Cardiac muscle cell (in vitro differentiated cells and primary cell): ENCODE measurements around the gene GSG1L. TPM values are rescaled to one million over a fixed set of nuclear protein-coding genes. Genes with fewer than 3 reads are reported as not detected.

Experiments used
- DNase-seq, 2 donors: peaks; one replicate each; pipeline versions ENCODE4 v3.0.0 to v3.0.0-alpha.2; 2010 to 2017; ENCODE audit warnings: low read depth in 1 of 2, low spot score in 1 of 2
- H3K27ac ChIP-seq: fragments of 200-600 bp; sonication (generic); 2 replicates; pipeline ENCODE4 v1.5.1; 2016
- H3K27me3 ChIP-seq: fragments of 200-600 bp; sonication (generic); 2 replicates; pipeline ENCODE4 v1.6.0; 2016; ENCODE audit warnings: control low read depth
- H3K36me3 ChIP-seq: fragments of 200-600 bp; sonication (generic); 2 replicates; pipeline ENCODE4 v1.5.1; 2016; ENCODE audit warnings: control low read depth
- H3K4me1 ChIP-seq: fragments of 200-600 bp; sonication (generic); 2 replicates; pipeline ENCODE4 v1.8.1; 2017; ENCODE audit warnings: low read depth, mild to moderate bottlenecking, mixed run types
- H3K4me3 ChIP-seq: fragments of 200-600 bp; sonication (generic); 2 replicates; pipeline ENCODE4 v1.5.1; 2016; ENCODE audit warnings: mild to moderate bottlenecking
- H3K9me3 ChIP-seq: fragments of 200-600 bp; sonication (generic); 2 replicates; pipeline ENCODE4 v1.5.1; 2017; ENCODE audit warnings: low read depth, mild to moderate bottlenecking, control low read depth
- polyA plus RNA-seq: library from polyadenylated mRNA; unstranded; fragments of >200 nt; fragmentation: Nextera tagmentation; extraction: Ambion mirVana; gene quantifications from 2 replicates; pipeline ENCODE4 v1.2.1, GENCODE V29; 2016
- total RNA-seq: library from RNA; depleted of rRNA; stranded (reverse); fragments of >200 nt; gene quantifications from 2 replicates; pipeline ENCODE4 v1.2.3, GENCODE V29; 2016
- TF ChIP-seq, protein P1 (sequence below): IDR thresholded peaks from 2 replicates; pipeline ENCODE4 v1.5.1; 2012; ENCODE audit warnings: low read depth, mild to moderate bottlenecking, low read length

The GSG1L gene
- total and polyA plus RNA-seq, 2 experiments from 2014 or later = not detected

DNA sequence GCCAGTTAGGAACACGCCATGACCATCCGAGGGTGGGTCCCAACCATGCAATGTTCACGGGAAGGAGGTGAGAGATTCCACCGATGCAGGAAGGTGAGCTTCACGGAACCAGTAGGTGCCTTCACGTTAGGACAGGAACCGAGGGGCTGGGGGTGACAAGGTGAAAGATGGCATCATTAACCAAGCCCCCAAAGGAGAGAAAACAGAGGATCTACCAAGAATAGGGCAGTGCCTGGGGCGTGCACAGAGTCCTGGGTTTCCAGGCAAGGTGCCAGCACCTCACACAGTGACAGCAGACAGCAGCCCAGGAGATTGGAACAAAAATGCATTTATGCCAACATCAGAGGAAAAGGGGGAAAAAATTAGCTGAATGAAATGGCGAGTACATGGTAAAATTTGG, 137.9 kb downstream of the GSG1L start:
- TF ChIP-seq, protein P1, sequence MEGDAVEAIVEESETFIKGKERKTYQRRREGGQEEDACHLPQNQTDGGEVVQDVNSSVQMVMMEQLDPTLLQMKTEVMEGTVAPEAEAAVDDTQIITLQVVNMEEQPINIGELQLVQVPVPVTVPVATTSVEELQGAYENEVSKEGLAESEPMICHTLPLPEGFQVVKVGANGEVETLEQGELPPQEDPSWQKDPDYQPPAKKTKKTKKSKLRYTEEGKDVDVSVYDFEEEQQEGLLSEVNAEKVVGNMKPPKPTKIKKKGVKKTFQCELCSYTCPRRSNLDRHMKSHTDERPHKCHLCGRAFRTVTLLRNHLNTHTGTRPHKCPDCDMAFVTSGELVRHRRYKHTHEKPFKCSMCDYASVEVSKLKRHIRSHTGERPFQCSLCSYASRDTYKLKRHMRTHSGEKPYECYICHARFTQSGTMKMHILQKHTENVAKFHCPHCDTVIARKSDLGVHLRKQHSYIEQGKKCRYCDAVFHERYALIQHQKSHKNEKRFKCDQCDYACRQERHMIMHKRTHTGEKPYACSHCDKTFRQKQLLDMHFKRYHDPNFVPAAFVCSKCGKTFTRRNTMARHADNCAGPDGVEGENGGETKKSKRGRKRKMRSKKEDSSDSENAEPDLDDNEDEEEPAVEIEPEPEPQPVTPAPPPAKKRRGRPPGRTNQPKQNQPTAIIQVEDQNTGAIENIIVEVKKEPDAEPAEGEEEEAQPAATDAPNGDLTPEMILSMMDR = no peak
- no peaks in the 10 kb centered on the region for H3K27me3 ChIP-seq

DNA sequence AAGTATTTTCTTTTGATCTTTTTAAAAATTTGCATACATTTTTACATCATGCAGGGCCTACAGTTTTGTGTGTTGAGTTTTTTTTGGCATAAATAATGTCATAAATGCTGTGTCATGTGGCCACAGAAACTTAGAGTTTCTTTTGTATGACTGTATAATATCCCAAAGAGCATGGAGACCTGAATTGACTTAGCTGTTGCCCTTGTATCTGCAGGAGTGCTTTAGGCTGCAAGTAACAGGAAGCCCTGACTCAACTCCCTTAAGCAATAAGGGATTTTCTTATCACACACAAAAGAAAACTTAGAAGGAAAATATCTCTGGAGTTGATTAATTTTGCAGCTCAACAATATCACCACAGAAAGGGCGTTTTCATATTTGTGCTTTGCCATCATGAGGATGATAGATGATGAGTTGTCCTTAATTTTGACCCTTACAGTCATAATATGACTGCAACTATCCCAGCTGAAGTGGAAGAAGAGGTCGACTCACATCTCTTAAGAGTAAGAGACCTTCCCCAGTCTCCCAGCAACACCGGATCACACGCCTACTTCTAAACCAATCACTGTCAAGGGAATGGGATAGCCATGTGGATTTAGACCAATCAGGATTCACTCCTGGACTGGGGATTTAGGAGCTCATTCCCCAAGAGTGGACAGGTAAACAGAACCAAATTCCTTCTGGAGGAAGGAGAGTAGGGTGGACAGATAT, 138.9 kb downstream of the GSG1L start:
- peak in 1 of 2 donors; percentile 29 for DNase-seq
- Histone ChIP-seq H3K4me3 (no peak overlapping the region), H3K27ac (no peak overlapping the region), H3K4me1 (no peaks in the 10 kb centered on the region), H3K36me3 (no peaks in the 10 kb centered on the region), H3K27me3 (no peaks in the 10 kb centered on the region), H3K9me3 (no peaks in the 10 kb centered on the region)
- TF ChIP-seq, protein P1 = no peak

More for the DNA sequence above, 137.9 kb downstream of the GSG1L start:
- no peaks in the 10 kb centered on the region for H3K9me3 ChIP-seq
- no peak overlapping the region for H3K4me3 ChIP-seq
- H3K4me1 ChIP-seq = no peaks in the 10 kb centered on the region
- no peak overlapping the region for H3K27ac ChIP-seq
- DNase-seq = no peak
- no peaks in the 10 kb centered on the region for H3K36me3 ChIP-seq

DNA sequence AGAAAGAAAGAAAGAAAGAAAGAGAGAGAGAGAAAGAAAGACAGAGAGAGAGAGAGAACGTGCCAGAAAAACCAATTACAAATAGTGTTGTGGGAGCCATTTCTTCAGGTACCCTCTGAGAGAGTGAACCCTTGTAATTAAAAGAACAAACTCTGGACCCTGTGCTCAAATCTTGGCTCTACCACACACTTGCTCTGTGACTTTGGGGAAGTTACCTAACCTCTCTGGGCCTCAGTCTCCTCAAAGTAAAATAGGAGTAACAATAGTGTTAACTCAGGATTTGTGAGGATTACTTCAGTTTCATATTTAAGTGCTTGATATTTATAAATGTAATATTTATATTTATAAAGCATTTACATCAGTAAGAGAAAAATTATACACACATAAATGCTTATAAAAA, 139.8 kb downstream of the GSG1L start:
- no peaks in the 10 kb centered on the region for H3K27me3 ChIP-seq
- H3K27ac ChIP-seq = no peak overlapping the region
- DNase-seq = no peak
- H3K36me3 ChIP-seq = no peaks in the 10 kb centered on the region
- no peaks in the 10 kb centered on the region for H3K4me1 ChIP-seq
- TF ChIP-seq, protein P1 = no peak
- no peak overlapping the region for H3K4me3 ChIP-seq
- H3K9me3 ChIP-seq = no peaks in the 10 kb centered on the region

DNA sequence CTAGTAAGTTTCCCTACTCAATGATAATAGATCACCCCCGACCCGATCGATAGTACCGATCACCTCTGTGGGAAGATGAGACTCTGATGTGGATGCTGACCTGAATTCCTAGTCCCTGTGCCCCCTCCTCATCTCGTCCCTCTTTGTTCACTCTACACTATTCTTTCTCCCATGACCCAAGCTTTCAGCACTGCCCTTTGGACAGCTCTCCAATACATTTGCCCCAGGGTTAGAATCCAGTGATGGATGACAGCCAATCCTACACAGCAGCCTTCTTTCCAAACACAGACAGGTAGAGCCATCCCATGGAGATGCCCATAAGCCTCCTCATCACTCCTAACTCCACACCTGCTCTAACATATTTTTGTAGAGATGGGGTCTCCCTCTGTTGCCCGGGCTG, 141.1 kb downstream of the GSG1L start:
- Histone ChIP-seq H3K36me3 (no peaks in the 10 kb centered on the region), H3K4me3 (no peak overlapping the region), H3K27ac (no peak overlapping the region), H3K9me3 (no peaks in the 10 kb centered on the region), H3K27me3 (no peaks in the 10 kb centered on the region), H3K4me1 (no peaks in the 10 kb centered on the region)
- TF ChIP-seq, protein P1 = no peak
- peak; percentile 3 to 47 for DNase-seq

DNA sequence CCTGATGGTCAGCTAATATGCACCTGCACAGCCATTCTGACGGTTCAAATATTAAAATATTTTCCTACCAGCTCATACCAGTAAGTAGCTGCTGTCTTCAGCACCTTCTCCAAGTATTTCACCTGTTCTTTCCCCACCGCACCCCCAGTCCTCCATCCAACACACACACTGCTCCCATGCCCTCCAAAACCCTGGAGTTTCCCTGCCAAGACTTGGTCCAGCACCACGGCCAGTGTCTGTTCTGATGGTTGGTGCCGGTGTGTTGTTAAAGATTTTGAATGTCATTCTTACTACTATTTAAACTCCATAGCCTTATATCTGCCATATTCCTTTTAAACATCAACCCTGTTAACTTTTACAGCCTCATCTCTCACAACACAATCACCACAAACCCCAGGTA, 142.4 kb downstream of the GSG1L start:
- Histone ChIP-seq H3K27ac (no peak overlapping the region), H3K4me3 (no peak overlapping the region)
- DNase-seq = peak in 1 of 2 donors; percentile 39

More for the DNA sequence above, 142.4 kb downstream of the GSG1L start:
- Histone ChIP-seq H3K36me3 (no peaks in the 10 kb centered on the region), H3K27me3 (no peaks in the 10 kb centered on the region), H3K9me3 (no peaks in the 10 kb centered on the region), H3K4me1 (no peaks in the 10 kb centered on the region)
- TF ChIP-seq, protein P1 = no peak
